ENCODE results near the gene PGM5.

DNA sequence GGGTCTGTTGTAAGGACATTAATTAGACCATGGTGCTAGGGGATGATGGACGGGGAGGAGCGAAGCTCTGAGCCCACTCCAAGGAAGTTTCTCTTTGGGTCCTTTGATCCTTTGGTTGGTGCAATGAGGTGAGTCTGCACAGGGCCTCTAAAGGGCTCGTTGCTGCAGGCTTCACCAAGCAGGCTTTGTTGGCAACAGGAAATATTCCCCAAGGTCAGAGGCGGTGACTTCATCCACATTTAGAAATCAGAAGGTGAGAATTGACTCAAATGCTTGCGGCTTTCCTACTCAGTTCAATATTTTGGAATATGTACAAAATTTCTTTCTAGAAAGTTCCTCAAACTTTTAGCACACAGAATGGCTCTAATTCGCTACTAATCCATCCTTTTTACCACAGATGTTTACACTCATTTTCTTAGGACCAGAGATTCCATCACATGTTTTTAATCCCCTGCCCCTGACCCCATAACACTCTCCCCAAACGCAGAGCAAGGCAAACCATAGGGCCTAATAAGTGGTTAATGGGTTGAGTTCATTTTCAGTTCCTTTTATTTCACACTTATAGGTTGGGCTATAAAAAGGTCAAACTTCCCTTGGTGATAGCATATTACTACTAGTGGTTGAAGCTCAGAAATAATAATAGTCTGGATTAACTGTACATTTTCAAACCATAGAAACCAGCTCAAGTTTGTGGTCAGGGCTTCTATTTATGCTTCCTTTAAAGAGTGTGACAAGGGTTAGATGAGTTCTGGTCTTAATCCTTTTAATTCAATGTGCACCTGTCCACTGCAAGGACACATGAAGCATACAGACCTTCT is 221.6 kb downstream of the PGM5 start:
- TF ChIP-seq, protein P1, sequence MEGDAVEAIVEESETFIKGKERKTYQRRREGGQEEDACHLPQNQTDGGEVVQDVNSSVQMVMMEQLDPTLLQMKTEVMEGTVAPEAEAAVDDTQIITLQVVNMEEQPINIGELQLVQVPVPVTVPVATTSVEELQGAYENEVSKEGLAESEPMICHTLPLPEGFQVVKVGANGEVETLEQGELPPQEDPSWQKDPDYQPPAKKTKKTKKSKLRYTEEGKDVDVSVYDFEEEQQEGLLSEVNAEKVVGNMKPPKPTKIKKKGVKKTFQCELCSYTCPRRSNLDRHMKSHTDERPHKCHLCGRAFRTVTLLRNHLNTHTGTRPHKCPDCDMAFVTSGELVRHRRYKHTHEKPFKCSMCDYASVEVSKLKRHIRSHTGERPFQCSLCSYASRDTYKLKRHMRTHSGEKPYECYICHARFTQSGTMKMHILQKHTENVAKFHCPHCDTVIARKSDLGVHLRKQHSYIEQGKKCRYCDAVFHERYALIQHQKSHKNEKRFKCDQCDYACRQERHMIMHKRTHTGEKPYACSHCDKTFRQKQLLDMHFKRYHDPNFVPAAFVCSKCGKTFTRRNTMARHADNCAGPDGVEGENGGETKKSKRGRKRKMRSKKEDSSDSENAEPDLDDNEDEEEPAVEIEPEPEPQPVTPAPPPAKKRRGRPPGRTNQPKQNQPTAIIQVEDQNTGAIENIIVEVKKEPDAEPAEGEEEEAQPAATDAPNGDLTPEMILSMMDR (IDR thresholded peaks at IDR 0.05): no peak
- no peak for TF ChIP-seq POLR2A (IDR thresholded peaks at IDR 0.05; ENCODE audit: low read depth)
- TF ChIP-seq POLR2AphosphoS5 (IDR thresholded peaks at IDR 0.05): no peak
